ENCODE data around the gene FXYD2. TPM values are rescaled to one million over a fixed set of nuclear protein-coding genes. Genes with fewer than 3 reads are reported as not detected.

FXYD2 gene
- total and polyA plus RNA-seq, 2 of the 8 experiments (the other 6 are each of a cell fraction or from before 2014, with no cell fraction given): 0.89 to 1.1 TPM

DNA sequence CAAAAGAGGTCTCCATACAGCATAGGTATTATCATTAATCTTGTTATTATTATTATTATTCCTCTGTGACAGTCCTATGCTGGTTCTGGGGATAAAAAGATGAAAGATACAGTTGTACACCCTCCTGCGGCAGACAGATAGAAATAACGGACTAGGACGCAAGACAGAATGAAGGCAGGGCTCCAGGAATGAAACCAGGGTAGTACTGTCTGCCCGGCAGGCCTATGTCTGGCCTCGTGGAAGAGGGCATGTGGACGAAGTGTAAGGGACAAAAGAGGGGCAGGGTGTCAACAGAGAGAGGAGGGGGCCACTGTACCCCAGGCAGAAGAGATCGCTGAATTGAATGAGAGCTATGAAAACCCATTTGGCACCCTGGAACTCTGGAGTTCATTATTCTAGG lies 52.7 kb downstream of the FXYD2 start:
- Histone ChIP-seq H3K23me2 (ENCODE audit: low read depth, low read length) (no peaks in the 10 kb centered on the region), H3K18ac (ENCODE audit: extremely low read depth, low read length) (no peak overlapping the region), H3K4me1 (replicated peaks in 1 of 4; ENCODE audit: control insufficient read depth in 3 of 4, insufficient read depth in 4 of 4, low read length in 3 of 4) (no peaks in the 10 kb centered on the region), H3K4ac (replicated peaks; ENCODE audit: insufficient read length, low read depth, low read length) (no peak overlapping the region), H4K5ac (ENCODE audit: insufficient read length, low read depth, low read length) (no peak overlapping the region), H2AK5ac (ENCODE audit: low read depth, low read length) (no peak overlapping the region), H3K79me2 (ENCODE audit: control insufficient read depth in 1 of 2, insufficient read depth in 2 of 2, low read length in 2 of 2) (no peaks in the 10 kb centered on the region), H2BK120ac (replicated peaks; ENCODE audit: low read depth, low read length) (no peak overlapping the region), H3K4me3 (ENCODE audit: extremely low read depth in 1 of 4, insufficient read depth in 2 of 4, low read depth in 3 of 4, low read length in 4 of 4) (no peak overlapping the region), H3K9me3 (ENCODE audit: insufficient read depth in 2 of 2, low read depth in 1 of 2, low read length in 1 of 2) (no peaks in the 10 kb centered on the region), H3K23ac (ENCODE audit: insufficient read length) (no peak overlapping the region), H3K79me1 (ENCODE audit: low read depth, low read length) (no peaks in the 10 kb centered on the region), H3K36me3 (ENCODE audit: control insufficient read depth in 2 of 4, insufficient read depth in 4 of 4, low read length in 3 of 4) (no peaks in the 10 kb centered on the region), H2AFZ (ENCODE audit: low read length) (no peak overlapping the region), H3K4me2 (ENCODE audit: insufficient read depth in 1 of 2, low read depth in 2 of 2, low read length in 2 of 2) (no peak overlapping the region), H3K14ac (ENCODE audit: insufficient read length) (no peak overlapping the region), H4K20me1 (replicated peaks in 1 of 2; ENCODE audit: control insufficient read depth in 1 of 2, insufficient read depth in 2 of 2, low read length in 2 of 2) (no peaks in the 10 kb centered on the region), H3K27me3 (replicated peaks in 1 of 4; ENCODE audit: control insufficient read depth in 3 of 4, extremely low read depth in 1 of 4, insufficient read depth in 3 of 4, low read length in 3 of 4) (0 out of 7 replicates have a peak, but pooled peaks cover 0 to 3% (median 0%) of the 10 kb centered on the region in 4 experiments), H3K27ac (ENCODE audit: low read depth, low read length) (no peak overlapping the region), H2BK20ac (ENCODE audit: low read length) (no peak overlapping the region), H2BK12ac (ENCODE audit: low read depth, low read length) (no peak overlapping the region), H3K56ac (replicated peaks; ENCODE audit: insufficient read length, low read depth, low read length) (no peak overlapping the region), H4K8ac (ENCODE audit: extremely low read depth, insufficient read depth, low read length) (no peak overlapping the region), H2BK5ac (ENCODE audit: low read depth, low read length) (no peak overlapping the region), H2BK15ac (ENCODE audit: low read length) (no peak overlapping the region), H4K91ac (replicated peaks; ENCODE audit: insufficient read length, low read length) (no peak overlapping the region), H3K9ac (replicated peaks in 1 of 4; ENCODE audit: extremely low read depth in 1 of 4, low read depth in 3 of 4, low read length in 3 of 4) (no peak overlapping the region)
- TF ChIP-seq RFX5 (IDR thresholded peaks at IDR 0.05; ENCODE audit: borderline replicate concordance, low read depth, low read length) (no peak), ASH2L (IDR thresholded peaks at IDR 0.05; ENCODE audit: low read length) (no peak), POLR2A (IDR thresholded peaks at IDR 0.05; ENCODE audit: control extremely low read depth in 1 of 2, low read depth in 2 of 2, low read length in 2 of 2) (no peak), SIX5 (IDR thresholded peaks at IDR 0.05; ENCODE audit: low read depth, low read length) (no peak), MAFK (IDR thresholded peaks at IDR 0.05; ENCODE audit: low read depth, low read length) (no peak)
- ChIA-PET POLR2A (ENCODE audit: partially characterized antibody) (no interaction called here), CTCF (ENCODE audit: partially characterized antibody) (interaction anchor here (1.0 to 1.5 kb wide), 6 partner anchors 14 to 346 kb away, joined by 3 to 5 read pairs (median 3); no protein-coding TSS in a partner anchor)
- DNase-seq (ENCODE audit: low read depth in 1 of 2, low spot score in 2 of 2) (no peak), FAIRE-seq (no peak)
- WGBS, 2 experiments (ENCODE audit: extremely low coverage in 1 of 2, insufficient coverage in 1 of 2, insufficient read length in 1 of 2, insufficient replicate concordance in 2 of 2, low coverage in 1 of 2, low lambda C conversion rate in 2 of 2, missing lambda C conversion rate in 1 of 2): 86% methylated on average over 7 of the region's 7 CpGs; no CpG with 5 or more reads in 1 of the 2 experiments
